NB4 (cell line): ENCODE results near the gene PAFAH1B1.

Source experiments
- CTCF ChIP-seq: IDR thresholded peaks from one replicate; pipeline ENCODE4 v1.5.1; 2012; ENCODE audit warnings: low read depth, low read length
- POLR2A ChIP-seq: IDR thresholded peaks from 2 replicates; pipeline ENCODE4 v1.6.1; 2011; ENCODE audit warnings: mild to moderate bottlenecking; ENCODE audit not compliant: insufficient read length; ENCODE audit errors: extremely low read depth

- TF ChIP-seq CTCF (no peak), POLR2A (no peak)
These were observed 123.2 kb downstream of the PAFAH1B1 start for GRCh38 chr17:2716649-2717048.
